Measurements from ENCODE around the gene KIAA1217. TPM values are rescaled to one million over a fixed set of nuclear protein-coding genes. Genes with fewer than 3 reads are reported as not detected.
A peak's percentile ranks its signal among the peaks of the same experiment; 100 is the strongest.

Gene KIAA1217
- polyA plus RNA-seq, 1 of the 3 experiments (the other 2 are of a cell fraction) = 7.2 TPM

DNA sequence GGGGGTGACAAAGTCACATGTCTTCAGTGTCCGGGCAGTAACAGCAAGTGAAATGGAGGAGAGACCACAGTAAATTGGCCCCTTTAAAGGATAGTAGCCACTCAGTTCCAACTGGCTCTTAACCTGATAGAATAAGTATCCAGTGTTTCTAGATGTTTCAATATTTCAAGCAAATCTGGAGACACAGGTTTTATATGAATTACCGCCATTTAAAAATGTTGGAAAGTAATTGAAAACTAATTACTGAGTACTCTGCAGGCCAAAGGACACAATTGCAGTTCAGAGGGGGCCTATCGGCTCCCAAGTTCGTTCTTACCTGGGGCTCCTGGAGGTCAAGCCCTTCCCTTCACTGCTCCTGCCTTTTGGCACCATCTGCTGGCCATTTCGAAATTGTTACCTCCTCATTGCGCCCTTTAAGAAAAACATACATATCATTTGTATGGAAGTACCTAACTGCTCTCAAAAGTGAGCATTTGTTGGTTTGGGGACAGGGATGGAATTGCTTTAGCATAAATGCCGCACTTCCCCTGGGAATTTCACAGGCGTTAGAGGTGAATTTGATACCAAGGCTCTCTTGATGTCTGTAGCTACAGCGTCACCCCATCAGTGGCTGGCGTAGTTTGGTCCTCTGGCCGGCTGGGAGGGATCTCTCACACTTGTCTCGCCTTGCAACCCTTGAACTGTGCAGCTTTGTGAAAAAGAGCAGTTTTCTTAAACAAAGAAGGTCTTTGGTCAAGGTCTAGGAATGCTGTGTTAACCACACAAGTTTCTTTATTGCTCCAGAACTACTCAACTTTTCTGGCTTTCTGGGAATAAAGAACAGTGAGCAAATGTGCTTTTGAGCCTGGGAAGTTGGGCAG is 294.8 kb downstream of the KIAA1217 start:
- Histone ChIP-seq H3K4me2 (no peak overlapping the region), H4K20me1 (ENCODE audit: insufficient read depth) (no peaks in the 10 kb centered on the region), H3K9ac (no peak overlapping the region), H3K27ac (ENCODE audit: low read depth in 2 of 2, low read length in 1 of 2) (no peak overlapping the region), H3K9me2 (no peaks in the 10 kb centered on the region), H3K79me2 (ENCODE audit: insufficient read depth) (no peaks in the 10 kb centered on the region), H2AFZ (ENCODE audit: low read depth) (no peak overlapping the region), H3K9me3 (no peaks in the 10 kb centered on the region), H3K4me3 (ENCODE audit: low read depth in 2 of 2, low read length in 1 of 2) (no peak overlapping the region; a peak in 1 of 4 replicates), H3K36me3 (replicated peaks in 1 of 2; ENCODE audit: control insufficient read depth in 1 of 2, insufficient read depth in 2 of 2, low read length in 1 of 2) (peaks cover 5 to 13% of the 10 kb centered on the region in 2 experiments), H3K27me3 (ENCODE audit: insufficient read depth) (no peaks in the 10 kb centered on the region), H3K4me1 (ENCODE audit: control insufficient read depth in 1 of 2, insufficient read depth in 2 of 2, low read depth in 1 of 2, low read length in 1 of 2) (peaks cover 0 to 4% of the 10 kb centered on the region in 2 experiments; a peak in 2 of 4 replicates), H3F3A (replicated peaks; ENCODE audit: insufficient read depth) (no peaks in the 10 kb centered on the region)
- CTCF ChIA-PET = interaction anchor here (0.6 to 5.3 kb wide), 18 partner anchors 10 to 1346 kb away, joined by 3 to 52 read pairs (median 4); no protein-coding TSS in a partner anchor
- POLR2A ChIA-PET = no interaction called here
- WGBS (ENCODE audit: low lambda C conversion rate) = 70% methylated on average over 12 of the region's 12 CpGs
- 0 out of 2 replicates have a peak, but pooled peaks have one; percentile 5 for TF ChIP-seq NRF1 (IDR thresholded peaks at IDR 0.05; ENCODE audit: low read depth, low read length)
- TF ChIP-seq MEF2A (IDR thresholded peaks at IDR 0.05; ENCODE audit: borderline replicate concordance, low read depth) = no peak
- TF ChIP-seq SMC3 (IDR thresholded peaks at IDR 0.05; ENCODE audit: low read depth, low read length) = peak; percentile 80
- TF ChIP-seq FOXJ3 (CRISPR knock-in tag; IDR thresholded peaks at IDR 0.05) = no peak
- TF ChIP-seq, protein P1, sequence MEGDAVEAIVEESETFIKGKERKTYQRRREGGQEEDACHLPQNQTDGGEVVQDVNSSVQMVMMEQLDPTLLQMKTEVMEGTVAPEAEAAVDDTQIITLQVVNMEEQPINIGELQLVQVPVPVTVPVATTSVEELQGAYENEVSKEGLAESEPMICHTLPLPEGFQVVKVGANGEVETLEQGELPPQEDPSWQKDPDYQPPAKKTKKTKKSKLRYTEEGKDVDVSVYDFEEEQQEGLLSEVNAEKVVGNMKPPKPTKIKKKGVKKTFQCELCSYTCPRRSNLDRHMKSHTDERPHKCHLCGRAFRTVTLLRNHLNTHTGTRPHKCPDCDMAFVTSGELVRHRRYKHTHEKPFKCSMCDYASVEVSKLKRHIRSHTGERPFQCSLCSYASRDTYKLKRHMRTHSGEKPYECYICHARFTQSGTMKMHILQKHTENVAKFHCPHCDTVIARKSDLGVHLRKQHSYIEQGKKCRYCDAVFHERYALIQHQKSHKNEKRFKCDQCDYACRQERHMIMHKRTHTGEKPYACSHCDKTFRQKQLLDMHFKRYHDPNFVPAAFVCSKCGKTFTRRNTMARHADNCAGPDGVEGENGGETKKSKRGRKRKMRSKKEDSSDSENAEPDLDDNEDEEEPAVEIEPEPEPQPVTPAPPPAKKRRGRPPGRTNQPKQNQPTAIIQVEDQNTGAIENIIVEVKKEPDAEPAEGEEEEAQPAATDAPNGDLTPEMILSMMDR (IDR thresholded peaks at IDR 0.05) = peak; percentile 85
- no peak for TF ChIP-seq NFIC (IDR thresholded peaks at IDR 0.05; ENCODE audit: borderline replicate concordance)
- TF ChIP-seq RAD21 (IDR thresholded peaks at IDR 0.05; ENCODE audit: low read length) = peak; percentile 88
- TF ChIP-seq, protein P2, sequence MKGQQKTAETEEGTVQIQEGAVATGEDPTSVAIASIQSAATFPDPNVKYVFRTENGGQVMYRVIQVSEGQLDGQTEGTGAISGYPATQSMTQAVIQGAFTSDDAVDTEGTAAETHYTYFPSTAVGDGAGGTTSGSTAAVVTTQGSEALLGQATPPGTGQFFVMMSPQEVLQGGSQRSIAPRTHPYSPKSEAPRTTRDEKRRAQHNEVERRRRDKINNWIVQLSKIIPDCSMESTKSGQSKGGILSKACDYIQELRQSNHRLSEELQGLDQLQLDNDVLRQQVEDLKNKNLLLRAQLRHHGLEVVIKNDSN (IDR thresholded peaks at IDR 0.05; ENCODE audit: borderline replicate concordance, low read depth) = no peak
- TF ChIP-seq, protein P3, sequence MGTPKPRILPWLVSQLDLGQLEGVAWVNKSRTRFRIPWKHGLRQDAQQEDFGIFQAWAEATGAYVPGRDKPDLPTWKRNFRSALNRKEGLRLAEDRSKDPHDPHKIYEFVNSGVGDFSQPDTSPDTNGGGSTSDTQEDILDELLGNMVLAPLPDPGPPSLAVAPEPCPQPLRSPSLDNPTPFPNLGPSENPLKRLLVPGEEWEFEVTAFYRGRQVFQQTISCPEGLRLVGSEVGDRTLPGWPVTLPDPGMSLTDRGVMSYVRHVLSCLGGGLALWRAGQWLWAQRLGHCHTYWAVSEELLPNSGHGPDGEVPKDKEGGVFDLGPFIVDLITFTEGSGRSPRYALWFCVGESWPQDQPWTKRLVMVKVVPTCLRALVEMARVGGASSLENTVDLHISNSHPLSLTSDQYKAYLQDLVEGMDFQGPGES (IDR thresholded peaks at IDR 0.05; ENCODE audit: low read depth, low read length) = no peak
- no peak for TF ChIP-seq TEAD4 (IDR thresholded peaks at IDR 0.05; ENCODE audit: borderline replicate concordance, insufficient read depth)
- TF ChIP-seq GATA2 (CRISPR knock-in tag; IDR thresholded peaks at IDR 0.05) = no peak
- TF ChIP-seq YY1 (IDR thresholded peaks at IDR 0.05; ENCODE audit: low read depth) = no peak
- peak; percentile 63 for DNase-seq
